HG03280 (cell line): ENCODE data around the gene VCP.
"Not testable (repeated sequence)": the region's sequence is repeated elsewhere in the genome, so short reads cannot be mapped to it uniquely, and the experiment has no call there.

Source experiments
- ATAC-seq: cut with Tn5 transposase; IDR thresholded peaks from one replicate; pipeline ENCODE4 v1.9.1; 2021; ENCODE audit warnings: mild to moderate bottlenecking, moderate library complexity; ENCODE audit not compliant: unreplicated experiment

Gene VCP

GRCh38 chr9:35026671-35027070 lies 45.8 kb downstream of the VCP start:
- ATAC-seq = no peak

GRCh38 chr9:35023443-35023842 lies 49.0 kb downstream of the VCP start:
- ATAC-seq = not testable (repeated sequence)

DNA sequence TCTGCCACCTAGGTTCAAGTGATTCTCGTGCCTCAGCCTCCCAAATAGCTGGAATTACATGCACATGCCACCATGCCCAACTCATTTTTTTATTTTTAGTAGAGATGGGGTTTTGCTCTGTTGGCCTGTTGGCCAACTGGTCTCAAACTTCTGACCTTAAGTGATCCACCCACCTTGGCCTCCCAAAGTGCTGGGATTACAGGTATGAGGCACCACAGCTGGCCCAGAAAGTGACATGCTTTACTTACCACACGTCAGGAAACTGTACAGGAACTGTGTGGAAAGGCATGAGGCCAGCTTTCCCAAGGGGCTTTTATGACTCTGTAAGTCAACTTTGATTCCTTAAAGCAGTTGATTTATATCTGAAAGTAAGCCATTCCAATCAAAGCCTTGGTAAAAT lies 57.9 kb downstream of the VCP start:
- no peak for ATAC-seq

DNA sequence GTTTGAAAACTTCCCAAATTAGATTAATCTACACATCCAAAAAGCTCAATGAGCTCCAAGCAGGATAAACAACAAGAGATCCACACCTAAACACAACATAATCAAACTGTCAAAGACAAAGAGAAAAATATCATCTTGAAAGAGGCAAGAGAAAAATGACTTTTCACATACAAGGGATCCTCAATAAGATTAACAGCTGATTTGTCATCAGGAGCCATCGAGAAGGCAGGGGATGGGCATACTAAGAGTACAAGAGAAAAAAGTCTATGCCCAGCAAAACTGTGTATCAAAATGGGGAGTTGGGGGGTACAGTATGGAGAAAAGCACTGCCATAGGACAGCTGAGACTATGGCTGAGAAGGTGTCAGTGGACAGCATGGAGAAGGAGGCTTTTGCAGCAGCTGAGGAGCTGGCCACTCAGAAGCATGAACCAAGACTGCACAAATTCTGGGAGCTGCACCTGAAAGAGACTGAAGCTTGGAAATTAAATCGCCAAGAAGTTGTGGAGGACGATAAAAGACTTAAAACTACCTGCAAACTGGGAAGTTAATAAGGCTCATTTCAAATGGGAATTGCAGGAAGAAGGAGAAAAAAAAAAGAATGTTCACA lies 62.0 kb downstream of the VCP start:
- ATAC-seq = no peak
